Measurements from ENCODE around the gene XPO1. TPM values are rescaled to one million over a fixed set of nuclear protein-coding genes. Genes with fewer than 3 reads are reported as not detected.
"Not testable (repeated sequence)": the region's sequence is repeated elsewhere in the genome, so short reads cannot be mapped to it uniquely, and the experiment has no call there.

The XPO1 gene
- total and polyA plus RNA-seq, 3 donors from 2014 or later, result 108 to 239 (median 236) TPM

GRCh38 chr2:61557381-61557780, 19.2 kb upstream of the XPO1 start:
- H3K4me3 ChIP-seq, result no peak overlapping the region
- no peaks in the 10 kb centered on the region for H3K36me3 ChIP-seq (ENCODE audit: low read depth, missing control alignments)
- 82 to 88% methylated on average over 6 of the region's 6 CpGs for WGBS, 2 donors
- no peak for DNase-seq
- intact Hi-C loops (cut with DNase I; ENCODE audit: low total_unique reads), result no loop called here
- H3K4me1 ChIP-seq, result no peaks in the 10 kb centered on the region
- H3K27ac ChIP-seq, result no peak overlapping the region
- H3K9me3 ChIP-seq, result no peaks in the 10 kb centered on the region
- TF ChIP-seq POLR2A (IDR thresholded peaks at IDR 0.05) (no peak), CTCF (IDR thresholded peaks at IDR 0.05) (no peak)
- H3K27me3 ChIP-seq, result no peaks in the 10 kb centered on the region

- TF ChIP-seq CTCF (IDR thresholded peaks at IDR 0.05), result no peak
- TF ChIP-seq POLR2A (IDR thresholded peaks at IDR 0.05), result no peak
- intact Hi-C loops (cut with DNase I; ENCODE audit: low total_unique reads), result no loop called here
- no peaks in the 10 kb centered on the region for H3K27me3 ChIP-seq
- WGBS, 2 donors, result 75 to 90% methylated on average over 1 of the region's 1 CpG
- no peak overlapping the region for H3K4me3 ChIP-seq
- no peaks in the 10 kb centered on the region for H3K4me1 ChIP-seq
- no peak overlapping the region for H3K27ac ChIP-seq
- no peak for DNase-seq
- H3K36me3 ChIP-seq (ENCODE audit: low read depth, missing control alignments), result no peaks in the 10 kb centered on the region
- no peaks in the 10 kb centered on the region for H3K9me3 ChIP-seq
These were observed 16.4 kb upstream of the XPO1 start for GRCh38 chr2:61554604-61555003.

GRCh38 chr2:61550375-61551209, 12.4 kb upstream of the XPO1 start:
- 65 to 68% methylated on average over 5 of the region's 5 CpGs for WGBS, 2 donors
- H3K27ac ChIP-seq, result no peak overlapping the region
- TF ChIP-seq CTCF (IDR thresholded peaks at IDR 0.05), result no peak
- no peak for TF ChIP-seq POLR2A (IDR thresholded peaks at IDR 0.05)
- no peaks in the 10 kb centered on the region for H3K9me3 ChIP-seq
- intact Hi-C loops (cut with DNase I; ENCODE audit: low total_unique reads), result no loop called here
- H3K36me3 ChIP-seq (ENCODE audit: low read depth, missing control alignments), result no peaks in the 10 kb centered on the region
- H3K27me3 ChIP-seq, result no peaks in the 10 kb centered on the region
- H3K4me1 ChIP-seq, result no peaks in the 10 kb centered on the region
- H3K4me3 ChIP-seq, result no peak overlapping the region
- no peak for DNase-seq

GRCh38 chr2:61549546-61549945, 11.4 kb upstream of the XPO1 start:
- H3K27ac ChIP-seq, result no peak overlapping the region
- WGBS, 2 donors, result 96 to 97% methylated on average over 2 of the region's 2 CpGs
- H3K4me3 ChIP-seq, result no peak overlapping the region
- no peaks in the 10 kb centered on the region for H3K9me3 ChIP-seq
- intact Hi-C loops (cut with DNase I; ENCODE audit: low total_unique reads), result no loop called here
- TF ChIP-seq CTCF (IDR thresholded peaks at IDR 0.05), result no peak
- TF ChIP-seq POLR2A (IDR thresholded peaks at IDR 0.05), result no peak
- no peaks in the 10 kb centered on the region for H3K36me3 ChIP-seq (ENCODE audit: low read depth, missing control alignments)
- no peaks in the 10 kb centered on the region for H3K4me1 ChIP-seq
- no peak for DNase-seq
- no peaks in the 10 kb centered on the region for H3K27me3 ChIP-seq

- peak in 1 of 3 experiments; percentile 13 for TF ChIP-seq CTCF (IDR thresholded peaks at IDR 0.05)
- TF ChIP-seq POLR2A (IDR thresholded peaks at IDR 0.05), result no peak
- H3K9me3 ChIP-seq, result no peaks in the 10 kb centered on the region
- H3K4me3 ChIP-seq, result no peak overlapping the region
- H3K27ac ChIP-seq, result no peak overlapping the region
- WGBS, 2 donors, result 86 to 94% methylated on average over 2 of the region's 2 CpGs
- H3K4me1 ChIP-seq, result peaks cover 6% of the 10 kb centered on the region
- no peaks in the 10 kb centered on the region for H3K27me3 ChIP-seq
- DNase-seq, result no peak
- intact Hi-C loops (cut with DNase I; ENCODE audit: low total_unique reads), result no loop called here
- no peaks in the 10 kb centered on the region for H3K36me3 ChIP-seq (ENCODE audit: low read depth, missing control alignments)
These were observed 4.9 kb upstream of the XPO1 start for GRCh38 chr2:61543062-61543461.

GRCh38 chr2:61540167-61540566, 2.0 kb upstream of the XPO1 start:
- H3K4me1 ChIP-seq; intact Hi-C loops (cut with DNase I; ENCODE audit: low total_unique reads); H3K4me3 ChIP-seq; DNase-seq; H3K9me3 ChIP-seq; H3K36me3 ChIP-seq (ENCODE audit: low read depth, missing control alignments); H3K27me3 ChIP-seq: not testable (repeated sequence)
- peak overlapping the region in 1 of 2 donors; percentile 94 for H3K27ac ChIP-seq
- WGBS, 2 donors, result 80 to 87% methylated on average over 10 of the region's 10 CpGs
